K562 (cell line): ENCODE data around the gene WASF1. TPM values are rescaled to one million over a fixed set of nuclear protein-coding genes. Genes with fewer than 3 reads are reported as not detected.

ENCODE experiments used
- ATAC-seq: fragments of 200-7000 bp; cut with Tn5 transposase; 3 replicates; pipeline ENCODE4 v1.9.1; 2020; ENCODE audit warnings: moderate library complexity
- BruUV-seq: library from RNA; stranded (reverse); fragments of 400-500 nt; replicated peaks from 2 replicates; lab custom pipeline; 2021; lab: Mats Ljungman, UMichigan
- CTCF ChIA-PET: fragments of 300-600 bp; formaldehyde crosslinking; extraction: SDS; loops from one replicate; lab custom pipeline; 2021; ENCODE audit warnings: low intra/inter-chr PET ratio; lab: Yijun Ruan, JAX
- POLR2A ChIA-PET: fragments of 300-600, 350-650 bp; sonication (Branson Sonifier 250); formaldehyde crosslinking; extraction: SDS; loops from one replicate; lab custom pipeline; 2021; ENCODE audit warnings: antibody characterized with exemption, inconsistent platforms; lab: Yijun Ruan, JAX
- DNase-seq, 4 experiments: peaks; one replicate each; pipeline versions ENCODE4 v3.0.0 to v3.0.0-alpha.2; 2011 to 2018; ENCODE audit warnings: low spot score in 3 of 4, mixed read lengths in 3 of 4; ENCODE audit errors: extremely low read depth in 1 of 4
- FAIRE-seq: peaks from 2 replicates; lab custom pipeline; 2011; peaks lifted over from hg19 to GRCh38; lab: Jason Lieb, UNC
- H2AFZ ChIP-seq: 2 replicates; pipeline ENCODE4 v1.6.0; 2011; ENCODE audit warnings: low read depth, low read length, control low read depth, inconsistent platforms
- H3K27ac ChIP-seq: fragments of 200-600 bp; 3 replicates; pipeline ENCODE4 v1.8.0; 2011; ENCODE audit warnings: low read depth, mild to moderate bottlenecking, control low read depth, inconsistent platforms, low read length, moderate library complexity, mixed read lengths; ENCODE audit errors: extremely low read depth
- H3K27me3 ChIP-seq, 2 experiments: fragments of 300-600 bp in 1 of 2; 2 replicates in 1 of 2; 3 replicates in 1 of 2; pipeline versions ENCODE4 v1.6.0 to v1.8.0; 2011; ENCODE audit warnings: inconsistent platforms in 2 of 2, low read length in 2 of 2, mild to moderate bottlenecking in 1 of 2, mixed read lengths in 1 of 2, moderate library complexity in 1 of 2; ENCODE audit not compliant: control insufficient read depth in 2 of 2, insufficient read depth in 2 of 2
- H3K36me3 ChIP-seq: fragments of 300-600 bp; 3 replicates; pipeline ENCODE4 v1.8.0; 2011; ENCODE audit warnings: mild to moderate bottlenecking, low read length, inconsistent platforms; ENCODE audit not compliant: control insufficient read depth, insufficient read depth
- H3K4me1 ChIP-seq, 2 experiments: fragments of 200-600 bp in 1 of 2; replicated peaks in 1 of 2; 2 replicates in 1 of 2; 3 replicates in 1 of 2; pipeline versions ENCODE4 v1.5.1 to v1.8.0; 2011; ENCODE audit warnings: inconsistent platforms in 2 of 2, low read length in 2 of 2, mild to moderate bottlenecking in 1 of 2, mixed read lengths in 1 of 2, moderate library complexity in 1 of 2; ENCODE audit not compliant: control insufficient read depth in 2 of 2, insufficient read depth in 2 of 2
- H3K4me2 ChIP-seq: 2 replicates; pipeline ENCODE4 v1.6.1; 2011; ENCODE audit warnings: low read length, control low read depth, inconsistent platforms, mixed read lengths; ENCODE audit not compliant: insufficient read depth
- H3K4me3 ChIP-seq: fragments of 200-600 bp; sonication (generic), shearing (Covaris generic); 2 replicates; pipeline ENCODE4 v1.5.1; 2016; ENCODE audit warnings: control low read depth, inconsistent platforms
- H3K79me2 ChIP-seq: fragments of 200-600 bp; 3 replicates; pipeline ENCODE4 v1.8.0; 2011; ENCODE audit warnings: low read length, inconsistent platforms; ENCODE audit not compliant: control insufficient read depth, insufficient read depth
- H3K9ac ChIP-seq, 2 experiments: 2 replicates each; pipeline versions ENCODE4 v1.6.0 to v1.6.1; 2011; ENCODE audit warnings: low read depth in 2 of 2, low read length in 2 of 2, control low read depth in 1 of 2, inconsistent platforms in 1 of 2, mild to moderate bottlenecking in 1 of 2, mixed read lengths in 1 of 2; ENCODE audit not compliant: insufficient read depth in 1 of 2
- H3K9me1 ChIP-seq: one replicate; pipeline ENCODE4 v1.6.0; 2011; ENCODE audit warnings: inconsistent platforms, mild to moderate bottlenecking, low read length, moderate library complexity; ENCODE audit not compliant: control insufficient read depth, insufficient read depth
- H3K9me3 ChIP-seq: replicated peaks from 2 replicates; pipeline ENCODE4 v1.5.1; 2011; ENCODE audit warnings: low read depth, low read length, inconsistent platforms; ENCODE audit not compliant: control insufficient read depth, insufficient read depth
- H4K20me1 ChIP-seq: replicated peaks from 2 replicates; pipeline ENCODE4 v1.6.1; 2011; ENCODE audit warnings: low read length, inconsistent platforms, mixed read lengths; ENCODE audit not compliant: control insufficient read depth, insufficient read depth
- BCOR ChIP-seq: fragments of 450-650 bp; IDR thresholded peaks from 2 replicates; pipeline ENCODE4 v1.6.1; 2016
- BMI1 ChIP-seq: fragments of 150-350 bp; IDR thresholded peaks from 2 replicates; pipeline ENCODE4 v1.6.1; 2014; ENCODE audit warnings: low read length
- LEF1 ChIP-seq: fragments of 450-650 bp; IDR thresholded peaks from 2 replicates; pipeline ENCODE4 v1.6.1; 2016; ENCODE audit warnings: mild to moderate bottlenecking
- MCM3 ChIP-seq: fragments of 450-650 bp; IDR thresholded peaks from 2 replicates; pipeline ENCODE4 v1.6.1; 2016
- NFRKB ChIP-seq: fragments of 450-650 bp; IDR thresholded peaks from 2 replicates; pipeline ENCODE4 v1.6.1; 2016; ENCODE audit warnings: low read depth
- PYGO2 ChIP-seq: fragments of 450-650 bp; IDR thresholded peaks from 2 replicates; pipeline ENCODE4 v1.6.1; 2016; ENCODE audit warnings: mild to moderate bottlenecking, missing genetic modification characterization, moderate library complexity, missing compliant biosample characterization
- RBM14 ChIP-seq: fragments of 200-400 bp; formaldehyde crosslinking; IDR thresholded peaks from 2 replicates; pipeline ENCODE4 v1.6.1; 2018; ENCODE audit warnings: low read depth, mild to moderate bottlenecking, low read length, moderate library complexity, borderline replicate concordance; ENCODE audit not compliant: insufficient read depth
- RBM15 ChIP-seq: fragments of 200-400 bp; formaldehyde crosslinking; IDR thresholded peaks from 2 replicates; pipeline ENCODE4 v1.6.1; 2018; ENCODE audit warnings: mild to moderate bottlenecking, low read length, moderate library complexity; ENCODE audit not compliant: insufficient read depth
- TEAD2 ChIP-seq: fragments of 450-650 bp; IDR thresholded peaks from 2 replicates; pipeline ENCODE4 v1.6.1; 2016; ENCODE audit warnings: missing genetic modification characterization, control low read depth, missing compliant biosample characterization
- YY1 ChIP-seq, 3 experiments: IDR thresholded peaks; 2 replicates each; pipeline ENCODE4 v1.6.1; 2011; ENCODE audit warnings: low read length in 2 of 3, mild to moderate bottlenecking in 2 of 3, moderate library complexity in 2 of 3, borderline replicate concordance in 1 of 3, control low read depth in 1 of 3, low read depth in 1 of 3; ENCODE audit not compliant: insufficient read depth in 3 of 3, insufficient replicate concordance in 2 of 3, control insufficient read depth in 1 of 3, insufficient read length in 1 of 3; ENCODE audit errors: extremely low read depth in 1 of 3
- ZKSCAN3 ChIP-seq: fragments of 250-450 bp; sonication (Bioruptor Pico); IDR thresholded peaks from 2 replicates; pipeline ENCODE4 v1.4.0; 2020
- ZNF146 ChIP-seq: IDR thresholded peaks from one replicate; pipeline ENCODE4 v1.6.1; 2018; ENCODE audit warnings: missing compliant biosample characterization; ENCODE audit not compliant: unreplicated experiment
- WGBS: fragments of 100-300 bp; shearing (Covaris generic); methylation state at CpG from one replicate; pipeline ENCODE4 v1.1.6; 2016; ENCODE audit warnings: low coverage, mixed read lengths; ENCODE audit not compliant: insufficient coverage; ENCODE audit errors: missing lambda C conversion rate; 5-methylcytosine and 5-hydroxymethylcytosine counted together
- in situ Hi-C: fragments of 300-500 bp; cut with MboI; formaldehyde crosslinking; loops from 4 replicates; pipeline ENCODE4 v1.15.0; 2018; ENCODE audit warnings: inconsistent platforms, mixed read lengths
- intact Hi-C: fragments of 100-400 bp; cut with micrococcal nuclease; formaldehyde crosslinking; loops from 2 replicates; pipeline ENCODE4 v1.14.2; 2022
- polyA plus RNA-seq, 8 experiments: library from polyadenylated mRNA; depleted of rRNA in 4 of 8; stranded (reverse) in 5 of 8; unstranded in 3 of 8; fragments of >200 nt; fragmentation: Nextera tagmentation in 2 of 8; fragmentation: Illumina TruSeq in 1 of 8; extraction: Ambion mirVana in 2 of 8; extraction: Trizol in 1 of 8; gene quantifications; 2 replicates each; pipeline versions ENCODE4 v1.2.1 to v1.2.3, GENCODE V29; 2011 to 2014; ENCODE audit warnings: inconsistent platforms in 1 of 8, missing spikeins in 1 of 8
- total RNA-seq, 7 experiments: library from RNA; depleted of rRNA in 6 of 7; stranded (reverse); fragments of >200 nt in 6 of 7; fragmentation: Illumina TruSeq in 2 of 7; extraction: Trizol in 2 of 7; gene quantifications; 2 replicates each; pipeline versions ENCODE4 v1.2.1 to v1.2.3, GENCODE V29; 2011 to 2021; ENCODE audit warnings: low replicate concordance in 1 of 7
- TF ChIP-seq, protein P1 (sequence below): fragments of 450-650 bp; formaldehyde crosslinking; IDR thresholded peaks from 2 replicates; pipeline ENCODE4 v1.4.0; 2020; ENCODE audit warnings: mild to moderate bottlenecking, moderate library complexity

Gene WASF1
- total and polyA plus RNA-seq, 9 of the 15 experiments (the other 6 are each of a cell fraction or from before 2014, with no cell fraction given): 2.1 to 18.2 (median 7.4) TPM

DNA sequence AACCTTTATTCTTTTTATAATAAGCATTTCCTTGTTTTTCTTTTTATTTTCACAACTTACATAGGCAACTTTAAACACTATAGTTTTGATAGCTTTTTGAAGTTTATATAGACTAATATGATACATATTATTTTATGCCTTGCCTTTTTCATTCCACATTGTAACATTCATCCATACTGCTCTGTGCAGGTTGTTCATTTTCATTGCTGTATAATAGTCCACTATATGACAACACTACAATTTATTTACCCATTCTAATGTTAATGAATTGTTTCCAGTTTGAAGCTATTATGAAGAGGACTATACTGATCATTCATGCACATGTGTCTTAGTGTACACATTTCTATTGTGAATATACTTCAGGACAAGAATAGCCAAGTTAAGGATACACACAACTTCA is 49.1 kb downstream of the WASF1 start:
- no peak overlapping the region for H3K4me3 ChIP-seq
- H3K4me1 ChIP-seq: no peaks in the 10 kb centered on the region
- ChIA-PET POLR2A (no interaction called here), CTCF (no interaction called here)
- intact Hi-C loops: no loop called here
- DNase-seq: no peak
- TF ChIP-seq RBM15: no peak
- peak; percentile 56 for TF ChIP-seq ZNF146 (CRISPR knock-in tag)
- TF ChIP-seq MCM3: no peak
- no peak for TF ChIP-seq BCOR
- in situ Hi-C loops: no loop called here
- H3K36me3 ChIP-seq: no peaks in the 10 kb centered on the region
- no peak for ATAC-seq
- H3K79me2 ChIP-seq: no peaks in the 10 kb centered on the region
- no TSS peak for BruUV-seq
- H3K9ac ChIP-seq: no peak overlapping the region
- no peaks in the 10 kb centered on the region for H4K20me1 ChIP-seq
- H3K27ac ChIP-seq: no peak overlapping the region
- H3K4me2 ChIP-seq: no peak overlapping the region
- no peak overlapping the region for H2AFZ ChIP-seq
- no peaks in the 10 kb centered on the region for H3K27me3 ChIP-seq
- H3K9me3 ChIP-seq: no peaks in the 10 kb centered on the region
- H3K9me1 ChIP-seq: no peaks in the 10 kb centered on the region
- no peak for FAIRE-seq

DNA sequence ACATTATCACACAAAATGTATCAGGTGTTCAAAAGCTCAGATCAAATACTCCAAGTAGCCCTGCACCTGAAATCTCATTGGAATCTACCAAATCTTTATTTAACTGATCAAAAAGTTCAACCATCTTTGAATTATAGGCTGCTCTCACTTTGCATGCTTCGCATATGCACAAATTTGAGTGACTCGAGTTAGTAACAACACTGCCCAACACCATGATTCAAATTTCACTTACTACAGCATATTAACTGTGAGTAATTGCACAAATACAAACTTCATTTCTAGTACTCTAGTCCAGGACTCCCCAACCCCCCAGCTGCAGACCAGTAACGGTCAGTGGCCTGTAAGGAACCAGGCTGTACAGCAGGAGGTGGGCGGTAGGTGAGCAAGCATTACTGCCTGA is 51.1 kb downstream of the WASF1 start:
- DNase-seq (no peak), FAIRE-seq (no peak), ATAC-seq (no peak)
- Histone ChIP-seq H3K4me2 (no peak overlapping the region), H3K79me2 (no peaks in the 10 kb centered on the region), H3K9me1 (no peaks in the 10 kb centered on the region), H3K36me3 (no peaks in the 10 kb centered on the region), H2AFZ (no peak overlapping the region), H3K27me3 (no peaks in the 10 kb centered on the region), H3K9ac (no peak overlapping the region), H3K27ac (no peak overlapping the region), H3K4me1 (no peaks in the 10 kb centered on the region), H3K4me3 (no peak overlapping the region), H4K20me1 (no peaks in the 10 kb centered on the region), H3K9me3 (no peaks in the 10 kb centered on the region)
- in situ Hi-C loops (no loop called here), intact Hi-C loops (no loop called here)
- ChIA-PET POLR2A (no interaction called here), CTCF (no interaction called here)
- WGBS: 46% methylated on average over 4 of the region's 4 CpGs
- no TSS peak for BruUV-seq
- TF ChIP-seq TEAD2 (tag) (no peak), YY1 (IDR thresholded peaks at IDR 0.05; ENCODE audit: borderline replicate concordance in 1 of 3, control insufficient read depth in 1 of 3, extremely low read depth in 1 of 3, insufficient read depth in 3 of 3, insufficient read length in 1 of 3, insufficient replicate concordance in 2 of 3, low read depth in 1 of 3, low read length in 2 of 3) (no peak), ZKSCAN3 (CRISPR knock-in tag) (no peak), LEF1 (no peak), NFRKB (no peak), PYGO2 (no peak), BMI1 (no peak), RBM14 (no peak)
- TF ChIP-seq, protein P1, sequence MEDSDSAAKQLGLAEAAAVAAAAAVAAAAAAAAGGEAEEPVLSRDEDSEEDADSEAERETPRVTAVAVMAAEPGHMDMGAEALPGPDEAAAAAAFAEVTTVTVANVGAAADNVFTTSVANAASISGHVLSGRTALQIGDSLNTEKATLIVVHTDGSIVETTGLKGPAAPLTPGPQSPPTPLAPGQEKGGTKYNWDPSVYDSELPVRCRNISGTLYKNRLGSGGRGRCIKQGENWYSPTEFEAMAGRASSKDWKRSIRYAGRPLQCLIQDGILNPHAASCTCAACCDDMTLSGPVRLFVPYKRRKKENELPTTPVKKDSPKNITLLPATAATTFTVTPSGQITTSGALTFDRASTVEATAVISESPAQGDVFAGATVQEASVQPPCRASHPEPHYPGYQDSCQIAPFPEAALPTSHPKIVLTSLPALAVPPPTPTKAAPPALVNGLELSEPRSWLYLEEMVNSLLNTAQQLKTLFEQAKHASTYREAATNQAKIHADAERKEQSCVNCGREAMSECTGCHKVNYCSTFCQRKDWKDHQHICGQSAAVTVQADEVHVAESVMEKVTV: no peak
